ENCODE measurements around the gene NPC1. TPM values are rescaled to one million over a fixed set of nuclear protein-coding genes. Genes with fewer than 3 reads are reported as not detected.

Gene NPC1
- total RNA-seq, 1 donor from 2014 or later: 114 TPM

- peak; percentile 88 to 94 for ATAC-seq
- H3K36me3 ChIP-seq: peaks cover 60% of the 10 kb centered on the region
- peak; percentile 60 for DNase-seq
These were observed 12.5 kb downstream of the NPC1 start for GRCh38 chr18:23573626-23574431.

GRCh38 chr18:23573020-23573419 lies 13.3 kb downstream of the NPC1 start:
- peaks cover 33% of the 10 kb centered on the region for H3K4me1 ChIP-seq
- no peaks in the 10 kb centered on the region for H3K27me3 ChIP-seq (ENCODE audit: low read depth)
- no peak for DNase-seq
- no peak for TF ChIP-seq CTCF (IDR thresholded peaks at IDR 0.05)
- ATAC-seq: no peak
- peaks cover 68% of the 10 kb centered on the region for H3K36me3 ChIP-seq
- H3K4me3 ChIP-seq: no peak overlapping the region
- intact Hi-C loops (cut with DNase I): no loop called here
- peak overlapping the region; percentile 76 for H3K27ac ChIP-seq
- no peaks in the 10 kb centered on the region for H3K9me3 ChIP-seq

More at GRCh38 chr18:23573626-23574431, 12.5 kb downstream of the NPC1 start:
- TF ChIP-seq CTCF (IDR thresholded peaks at IDR 0.05): no peak
- H3K27ac ChIP-seq: peak overlapping the region; percentile 76
- no peak overlapping the region for H3K4me3 ChIP-seq
- no peaks in the 10 kb centered on the region for H3K27me3 ChIP-seq (ENCODE audit: low read depth)
- intact Hi-C loops (cut with DNase I): no loop called here
- H3K9me3 ChIP-seq: no peaks in the 10 kb centered on the region
- peaks cover 41% of the 10 kb centered on the region for H3K4me1 ChIP-seq

GRCh38 chr18:23572570-23572969 lies 13.7 kb downstream of the NPC1 start:
- no peaks in the 10 kb centered on the region for H3K27me3 ChIP-seq (ENCODE audit: low read depth)
- peaks cover 72% of the 10 kb centered on the region for H3K36me3 ChIP-seq
- peaks cover 32% of the 10 kb centered on the region for H3K4me1 ChIP-seq
- H3K27ac ChIP-seq: peak overlapping the region; percentile 76
- intact Hi-C loops (cut with DNase I): no loop called here
- H3K4me3 ChIP-seq: no peak overlapping the region
- no peak for TF ChIP-seq CTCF (IDR thresholded peaks at IDR 0.05)
- DNase-seq (no peak), ATAC-seq (no peak)
- no peaks in the 10 kb centered on the region for H3K9me3 ChIP-seq

- Histone ChIP-seq H3K4me3 (no peak overlapping the region), H3K27ac (no peak overlapping the region), H3K9me3 (no peaks in the 10 kb centered on the region), H3K36me3 (peaks cover 78% of the 10 kb centered on the region), H3K4me1 (peaks cover 32% of the 10 kb centered on the region), H3K27me3 (ENCODE audit: low read depth) (no peaks in the 10 kb centered on the region)
- ATAC-seq: no peak
- DNase-seq: no peak
- intact Hi-C loops (cut with DNase I): no loop called here
- TF ChIP-seq CTCF (IDR thresholded peaks at IDR 0.05): no peak
These were observed 14.3 kb downstream of the NPC1 start for GRCh38 chr18:23572012-23572411.

- peaks cover 82% of the 10 kb centered on the region for H3K36me3 ChIP-seq
- no peak overlapping the region for H3K4me3 ChIP-seq
- intact Hi-C loops (cut with DNase I): no loop called here
- H3K4me1 ChIP-seq: peaks cover 32% of the 10 kb centered on the region
- no peak for ATAC-seq
- no peak for DNase-seq
- no peaks in the 10 kb centered on the region for H3K27me3 ChIP-seq (ENCODE audit: low read depth)
- H3K27ac ChIP-seq: no peak overlapping the region
- no peaks in the 10 kb centered on the region for H3K9me3 ChIP-seq
- TF ChIP-seq CTCF (IDR thresholded peaks at IDR 0.05): no peak
These were observed 15.3 kb downstream of the NPC1 start for GRCh38 chr18:23570912-23571504.
